GM12878 (cell line): ENCODE results near the gene ATRNL1. TPM values are rescaled to one million over a fixed set of nuclear protein-coding genes. Genes with fewer than 3 reads are reported as not detected.

Experiments
- ATAC-seq: fragments of 200-7000 bp; cut with Tn5 transposase; 3 replicates; pipeline ENCODE4 v1.9.1; 2020; ENCODE audit warnings: mild to moderate bottlenecking, moderate library complexity
- BruUV-seq: library from RNA; stranded (reverse); fragments of 400-500 nt; replicated peaks from 2 replicates; lab custom pipeline; 2021; lab: Mats Ljungman, UMichigan
- CTCF ChIA-PET: fragments of 300-600 bp; sonication (Branson Sonifier 250); formaldehyde crosslinking; extraction: SDS; loops from one replicate; lab custom pipeline; 2021; ENCODE audit warnings: inconsistent platforms; lab: Yijun Ruan, JAX
- POLR2A ChIA-PET: fragments of 350-600 bp; formaldehyde crosslinking; extraction: SDS; loops from one replicate; lab custom pipeline; 2021; ENCODE audit warnings: inconsistent platforms; lab: Charles Lee
- RAD21 ChIA-PET: fragments of 300-600 bp; sonication (Branson Sonifier 250); formaldehyde crosslinking; loops from one replicate; lab custom pipeline; 2023; ENCODE audit warnings: antibody characterized with exemption; ENCODE audit not compliant: unreplicated experiment; lab: Charles Lee
- SMC1A ChIA-PET: fragments of 300-600 bp; sonication (Branson Sonifier 250); formaldehyde crosslinking; loops from one replicate; lab custom pipeline; 2023; ENCODE audit not compliant: unreplicated experiment, uncharacterized antibody; lab: Charles Lee
- DNase-seq: peaks from one replicate; pipeline ENCODE4 v3.0.0-alpha.2; 2011; ENCODE audit warnings: low read depth, low spot score
- FAIRE-seq: peaks from 3 replicates; lab custom pipeline; 2011; peaks lifted over from hg19 to GRCh38; lab: Jason Lieb, UNC
- H2AFZ ChIP-seq: 2 replicates; pipeline ENCODE4 v1.6.0; 2011; ENCODE audit warnings: low read depth, low read length, control low read depth; ENCODE audit not compliant: control insufficient read depth
- H3K27ac ChIP-seq: 2 replicates; pipeline ENCODE4 v1.5.1; 2011; ENCODE audit warnings: control low read depth; ENCODE audit not compliant: control insufficient read depth, insufficient read depth
- H3K27me3 ChIP-seq, 2 experiments: replicated peaks in 1 of 2; 2 replicates each; pipeline versions ENCODE4 v1.6.0 to v1.6.1; 2011; ENCODE audit warnings: low read length in 1 of 2; ENCODE audit not compliant: control insufficient read depth in 2 of 2, insufficient read depth in 2 of 2
- H3K36me3 ChIP-seq, 2 experiments: 2 replicates each; pipeline ENCODE4 v1.5.1; 2011; ENCODE audit warnings: low read length in 1 of 2; ENCODE audit not compliant: control insufficient read depth in 2 of 2, insufficient read depth in 2 of 2
- H3K4me1 ChIP-seq: 2 replicates; pipeline ENCODE4 v1.6.1; 2011; ENCODE audit warnings: mild to moderate bottlenecking, low read length, moderate library complexity, mixed read lengths; ENCODE audit not compliant: control insufficient read depth, insufficient read depth
- H3K4me2 ChIP-seq: 2 replicates; pipeline ENCODE4 v1.6.0; 2011; ENCODE audit warnings: control low read depth; ENCODE audit not compliant: control insufficient read depth, insufficient read depth
- H3K4me3 ChIP-seq: fragments of 200-600 bp; sonication (generic); 2 replicates; pipeline ENCODE4 v1.5.1; 2016
- H3K79me2 ChIP-seq: 2 replicates; pipeline ENCODE4 v1.6.0; 2011; ENCODE audit warnings: low read length; ENCODE audit not compliant: control insufficient read depth, insufficient read depth
- H3K9ac ChIP-seq: 2 replicates; pipeline ENCODE4 v1.8.0; 2011; ENCODE audit warnings: low read length, control low read depth, mixed read lengths; ENCODE audit not compliant: control insufficient read depth, insufficient read depth
- H3K9me3 ChIP-seq: replicated peaks from 3 replicates; pipeline ENCODE4 v1.5.1; 2011; ENCODE audit warnings: mild to moderate bottlenecking, low read length; ENCODE audit not compliant: control insufficient read depth, insufficient read depth
- H4K20me1 ChIP-seq: 2 replicates; pipeline ENCODE4 v1.6.0; 2011; ENCODE audit not compliant: control insufficient read depth, insufficient read depth
- CEBPB ChIP-seq, 2 experiments: fragments of 150-350 bp in 1 of 2; IDR thresholded peaks; 2 replicates each; pipeline ENCODE4 v1.6.1; 2012 to 2014; ENCODE audit warnings: low read depth in 2 of 2, low read length in 2 of 2, borderline replicate concordance in 1 of 2, inconsistent platforms in 1 of 2
- CREB1 ChIP-seq: IDR thresholded peaks from 2 replicates; pipeline ENCODE4 v1.6.1; 2012; ENCODE audit warnings: low read depth, mild to moderate bottlenecking, inconsistent platforms
- CREM ChIP-seq: IDR thresholded peaks from 2 replicates; pipeline ENCODE4 v1.6.1; 2014; ENCODE audit warnings: antibody characterized with exemption, low read depth
- E2F8 ChIP-seq: fragments of 450-650 bp; IDR thresholded peaks from 2 replicates; pipeline ENCODE4 v1.6.1; 2018; ENCODE audit warnings: mild to moderate bottlenecking, low read depth, moderate library complexity; ENCODE audit not compliant: partially characterized antibody
- MEF2A ChIP-seq: IDR thresholded peaks from 2 replicates; pipeline ENCODE4 v1.6.1; 2011; ENCODE audit warnings: low read depth, mild to moderate bottlenecking, low read length, moderate library complexity; ENCODE audit not compliant: insufficient read depth
- MTA2 ChIP-seq: fragments of 450-650 bp; IDR thresholded peaks from 2 replicates; pipeline ENCODE4 v1.6.1; 2016; ENCODE audit warnings: low read depth, mild to moderate bottlenecking, moderate library complexity
- PAX8 ChIP-seq: fragments of 450-650 bp; IDR thresholded peaks from 2 replicates; pipeline ENCODE4 v1.6.1; 2017; ENCODE audit warnings: mild to moderate bottlenecking, moderate library complexity
- RB1 ChIP-seq: fragments of 450-650 bp; formaldehyde crosslinking; IDR thresholded peaks from 2 replicates; pipeline ENCODE4 v1.6.1; 2017; ENCODE audit warnings: mild to moderate bottlenecking, borderline replicate concordance
- SIX5 ChIP-seq: IDR thresholded peaks from 2 replicates; pipeline ENCODE4 v1.6.1; 2011; ENCODE audit warnings: mild to moderate bottlenecking, low read depth, low read length, moderate library complexity; ENCODE audit not compliant: severe bottlenecking
- SREBF1 ChIP-seq: IDR thresholded peaks from 2 replicates; pipeline ENCODE4 v1.6.1; 2012; ENCODE audit warnings: mild to moderate bottlenecking, low read length
- TARDBP ChIP-seq: IDR thresholded peaks from 2 replicates; pipeline ENCODE4 v1.6.1; 2016; ENCODE audit warnings: borderline replicate concordance
- YBX1 ChIP-seq: fragments of 450-650 bp; IDR thresholded peaks from 2 replicates; pipeline ENCODE4 v1.6.1; 2016; ENCODE audit warnings: antibody characterized with exemption
- ZNF24 ChIP-seq: fragments of 450-650 bp; IDR thresholded peaks from 2 replicates; pipeline ENCODE4 v1.6.1; 2017; ENCODE audit warnings: antibody characterized with exemption, mild to moderate bottlenecking
- ZNF384 ChIP-seq: IDR thresholded peaks from 2 replicates; pipeline ENCODE4 v1.6.1; 2012; ENCODE audit warnings: low read depth, mild to moderate bottlenecking, low read length, improper control_type of control experiment, borderline replicate concordance
- WGBS: methylation state at CpG from one replicate; pipeline ENCODE4 v1.1.6; 2016; ENCODE audit warnings: low lambda C conversion rate; ENCODE audit not compliant: insufficient replicate concordance, insufficient coverage; ENCODE audit errors: missing lambda C conversion rate; 5-methylcytosine and 5-hydroxymethylcytosine counted together
- in situ Hi-C: fragments of 300-500 bp; cut with MboI; formaldehyde crosslinking; loops from 9 replicates; pipeline ENCODE4 v1.14.3; 2018; ENCODE audit warnings: mixed read lengths
- intact Hi-C: fragments of 100-400 bp; cut with micrococcal nuclease; formaldehyde crosslinking; loops from one replicate; pipeline ENCODE4 v1.14.2; 2022; ENCODE audit not compliant: unreplicated experiment
- polyA plus RNA-seq, 11 experiments: library from polyadenylated mRNA; depleted of rRNA in 4 of 11; unstranded in 6 of 11; stranded (reverse) in 5 of 11; fragments of >200 nt; fragmentation: Nextera tagmentation in 4 of 11; fragmentation: Illumina TruSeq in 1 of 11; extraction: Ambion mirVana in 4 of 11; extraction: Trizol in 1 of 11; gene quantifications; 1 replicate in 1 of 11; 2 replicates in 10 of 11; pipeline versions ENCODE4 v1.2.1 to v1.2.3, GENCODE V29; 2011 to 2016; ENCODE audit warnings: inconsistent platforms in 2 of 11, missing spikeins in 2 of 11, low read depth in 1 of 11
- total RNA-seq, 4 experiments: library from RNA; depleted of rRNA in 3 of 4; stranded (reverse); fragments of >200 nt in 3 of 4; fragmentation: Illumina TruSeq in 1 of 4; extraction: Trizol in 1 of 4; gene quantifications; 2 replicates each; pipeline versions ENCODE4 v1.2.1 to v1.2.3, GENCODE V29; 2013 to 2021

Gene ATRNL1
- total and polyA plus RNA-seq, 10 of the 15 experiments (the other 5 are each of a cell fraction or from before 2014, with no cell fraction given): 0.03 to 1.4 (median 0.34) TPM

GRCh38 chr10:115606741-115607140, 513.6 kb downstream of the ATRNL1 start:
- no peak overlapping the region for H3K4me2 ChIP-seq
- WGBS: 0% methylated on average over 4 of the region's 4 CpGs
- POLR2A ChIA-PET: no interaction called here
- in situ Hi-C loops: no loop called here
- TF ChIP-seq MEF2A (no peak), ZNF24 (no peak), SIX5 (no peak), TARDBP (no peak), CEBPB (IDR thresholded peaks at IDR 0.05; ENCODE audit: borderline replicate concordance in 1 of 2, low read depth in 2 of 2, low read length in 2 of 2) (no peak), E2F8 (no peak), PAX8 (no peak), YBX1 (no peak), SREBF1 (no peak), MTA2 (no peak), RB1 (no peak), CREB1 (no peak), CREM (no peak), ZNF384 (no peak)
- RAD21 ChIA-PET: no interaction called here
- DNase-seq (no peak), ATAC-seq (no peak), FAIRE-seq (no peak)
- H3K4me3 ChIP-seq: no peak overlapping the region
- H3K4me1 ChIP-seq: no peaks in the 10 kb centered on the region
- no peaks in the 10 kb centered on the region for H4K20me1 ChIP-seq
- H3K9me3 ChIP-seq: no peaks in the 10 kb centered on the region
- CTCF ChIA-PET: no interaction called here
- intact Hi-C loops: no loop called here
- H3K36me3 ChIP-seq: no peaks in the 10 kb centered on the region
- SMC1A ChIA-PET: no interaction called here
- H3K9ac ChIP-seq: no peak overlapping the region
- no TSS peak for BruUV-seq
- no peak overlapping the region for H2AFZ ChIP-seq
- H3K79me2 ChIP-seq: no peaks in the 10 kb centered on the region
- H3K27ac ChIP-seq: no peak overlapping the region
- no peaks in the 10 kb centered on the region for H3K27me3 ChIP-seq
